Astrocyte of the spinal cord (primary cell): ENCODE results near the gene AKIP1.
A peak's percentile ranks its signal among the peaks of the same experiment; 100 is the strongest.

Experiments used
- DNase-seq: peaks from one replicate; pipeline ENCODE4 v3.0.0; 2011; ENCODE audit warnings: low read depth, low spot score
- H3K4me3 ChIP-seq: 2 replicates; pipeline ENCODE4 v1.5.1; 2011; ENCODE audit warnings: low read depth, mild to moderate bottlenecking, low read length, moderate library complexity
- in situ Hi-C: cut with HindIII; loops from 2 replicates; pipeline ENCODE4 v1.10.0; 2017; ENCODE audit warnings: low sequenced_read_pairs
- TF ChIP-seq, protein P1 (sequence below): IDR thresholded peaks from 2 replicates; pipeline ENCODE4 v1.5.1; 2012; ENCODE audit warnings: low read depth, mild to moderate bottlenecking, low read length, inconsistent platforms

AKIP1 gene

DNA sequence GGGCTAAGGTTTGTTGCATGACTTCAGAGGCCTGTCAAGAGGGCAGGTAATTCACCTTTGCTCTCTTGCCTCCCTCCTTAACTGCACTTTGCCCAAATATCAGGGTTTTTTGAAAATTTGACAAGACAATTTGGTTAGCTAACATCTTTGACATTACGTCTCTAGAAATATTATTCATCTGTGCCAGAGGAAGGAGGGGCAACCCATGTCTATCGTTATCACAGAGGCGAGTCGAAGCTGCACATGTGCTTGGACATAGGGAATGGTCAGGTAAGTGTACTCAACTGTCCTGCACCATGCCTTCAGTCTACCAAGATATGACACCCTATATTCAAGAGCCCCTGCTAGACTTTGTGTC, 3.7 kb downstream of the AKIP1 start:
- in situ Hi-C loops = no loop called here
- TF ChIP-seq, protein P1, sequence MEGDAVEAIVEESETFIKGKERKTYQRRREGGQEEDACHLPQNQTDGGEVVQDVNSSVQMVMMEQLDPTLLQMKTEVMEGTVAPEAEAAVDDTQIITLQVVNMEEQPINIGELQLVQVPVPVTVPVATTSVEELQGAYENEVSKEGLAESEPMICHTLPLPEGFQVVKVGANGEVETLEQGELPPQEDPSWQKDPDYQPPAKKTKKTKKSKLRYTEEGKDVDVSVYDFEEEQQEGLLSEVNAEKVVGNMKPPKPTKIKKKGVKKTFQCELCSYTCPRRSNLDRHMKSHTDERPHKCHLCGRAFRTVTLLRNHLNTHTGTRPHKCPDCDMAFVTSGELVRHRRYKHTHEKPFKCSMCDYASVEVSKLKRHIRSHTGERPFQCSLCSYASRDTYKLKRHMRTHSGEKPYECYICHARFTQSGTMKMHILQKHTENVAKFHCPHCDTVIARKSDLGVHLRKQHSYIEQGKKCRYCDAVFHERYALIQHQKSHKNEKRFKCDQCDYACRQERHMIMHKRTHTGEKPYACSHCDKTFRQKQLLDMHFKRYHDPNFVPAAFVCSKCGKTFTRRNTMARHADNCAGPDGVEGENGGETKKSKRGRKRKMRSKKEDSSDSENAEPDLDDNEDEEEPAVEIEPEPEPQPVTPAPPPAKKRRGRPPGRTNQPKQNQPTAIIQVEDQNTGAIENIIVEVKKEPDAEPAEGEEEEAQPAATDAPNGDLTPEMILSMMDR = no peak
- no peak overlapping the region for H3K4me3 ChIP-seq
- no peak for DNase-seq

DNA sequence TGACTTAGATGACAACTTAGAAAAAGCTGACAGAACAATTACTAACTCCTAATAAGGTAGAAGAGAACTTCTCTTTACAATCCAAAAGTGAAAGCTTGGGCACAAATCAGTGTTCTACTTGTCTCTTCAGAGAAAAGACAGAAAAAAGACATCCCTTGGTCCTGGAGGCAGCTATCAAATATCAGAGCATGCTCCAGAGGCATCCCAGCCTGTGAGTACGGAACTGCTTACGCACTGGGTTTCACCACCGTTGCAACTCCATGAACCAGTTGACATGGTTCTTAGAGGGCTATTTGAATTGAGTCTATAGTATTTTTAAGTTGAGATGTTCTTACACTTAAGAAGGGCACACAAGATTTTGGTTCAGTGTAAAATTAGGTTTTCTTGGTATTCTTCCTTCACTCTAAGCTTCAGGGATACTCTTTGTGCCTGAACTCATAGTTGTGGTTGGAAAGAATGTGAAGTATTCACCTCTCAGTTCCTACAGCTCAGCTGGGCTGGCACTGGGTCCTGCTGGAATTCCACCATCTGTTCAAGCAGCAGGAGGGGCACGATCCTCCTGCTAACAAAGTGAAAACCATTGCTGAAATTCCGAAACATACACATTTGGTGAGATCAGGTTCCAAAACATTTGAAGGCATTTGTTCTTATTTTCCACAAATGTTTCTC, 6.3 kb downstream of the AKIP1 start:
- TF ChIP-seq, protein P1 = no peak
- peak; percentile 95 for DNase-seq
- in situ Hi-C loops = no loop called here
- H3K4me3 ChIP-seq = no peak overlapping the region

DNA sequence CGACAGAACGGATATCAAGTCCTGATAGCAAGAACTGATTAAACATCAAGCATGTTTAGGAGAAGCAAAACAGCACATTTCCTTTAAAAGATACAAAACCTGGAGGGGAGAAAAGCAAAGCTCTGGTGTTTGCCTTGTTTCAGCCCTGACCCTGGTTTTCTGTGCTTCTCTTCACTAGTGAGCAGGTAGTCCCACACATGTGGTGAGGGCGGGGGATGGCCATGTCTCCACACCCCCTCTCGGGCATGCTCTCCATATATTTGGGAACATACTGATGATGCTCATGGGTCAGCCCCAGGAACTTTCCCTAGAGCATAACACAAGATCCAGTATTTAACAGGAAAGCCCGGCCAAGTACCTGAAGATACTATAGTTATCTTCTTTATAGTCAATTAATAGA, 11.7 kb downstream of the AKIP1 start:
- in situ Hi-C loops = no loop called here
- no peak overlapping the region for H3K4me3 ChIP-seq
- TF ChIP-seq, protein P1 = no peak
- DNase-seq = no peak

DNA sequence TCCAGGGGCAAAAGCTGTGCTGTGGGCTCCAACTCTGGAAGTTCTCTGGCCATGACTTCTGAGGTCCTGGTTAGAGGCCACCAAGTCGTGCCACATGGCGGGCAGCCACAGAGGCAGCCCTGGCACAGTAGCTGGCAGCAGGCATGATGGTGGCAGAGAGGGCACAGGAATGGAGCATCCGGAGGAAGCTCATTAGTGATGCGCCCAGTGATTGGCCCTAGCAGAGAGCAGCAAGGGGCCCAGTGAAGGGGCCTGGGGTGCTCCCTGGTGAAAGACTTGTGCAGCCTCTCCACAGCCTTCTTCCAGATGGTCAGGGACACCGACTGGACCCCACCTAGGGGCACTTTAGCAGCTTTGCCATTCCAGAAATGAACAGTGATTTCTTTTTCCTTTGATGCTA, 14.7 kb downstream of the AKIP1 start:
- TF ChIP-seq, protein P1 = no peak
- no peak for DNase-seq
- H3K4me3 ChIP-seq = no peak overlapping the region
- in situ Hi-C loops = no loop called here

DNA sequence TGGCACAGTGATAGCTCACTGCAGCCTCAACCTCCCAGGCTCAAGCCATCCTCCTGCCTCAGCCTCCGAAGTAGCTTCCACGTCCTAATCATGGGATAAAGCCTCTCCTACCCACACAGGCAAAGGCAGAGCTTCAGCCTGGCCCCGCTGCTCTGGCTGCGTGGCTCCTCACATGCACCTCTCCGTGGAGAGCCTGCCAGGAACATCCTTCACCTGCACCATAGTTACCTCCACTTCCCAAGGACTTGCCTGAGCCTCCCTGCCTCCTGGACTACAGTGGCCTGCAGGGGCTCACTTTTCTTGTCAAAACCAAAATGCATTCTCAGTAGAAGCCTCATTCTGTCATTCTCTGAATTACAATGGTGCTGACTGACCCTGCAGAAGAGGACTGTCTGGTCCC, 15.2 kb downstream of the AKIP1 start:
- no peak for DNase-seq
- no peak overlapping the region for H3K4me3 ChIP-seq
- in situ Hi-C loops = no loop called here
- TF ChIP-seq, protein P1 = no peak

DNA sequence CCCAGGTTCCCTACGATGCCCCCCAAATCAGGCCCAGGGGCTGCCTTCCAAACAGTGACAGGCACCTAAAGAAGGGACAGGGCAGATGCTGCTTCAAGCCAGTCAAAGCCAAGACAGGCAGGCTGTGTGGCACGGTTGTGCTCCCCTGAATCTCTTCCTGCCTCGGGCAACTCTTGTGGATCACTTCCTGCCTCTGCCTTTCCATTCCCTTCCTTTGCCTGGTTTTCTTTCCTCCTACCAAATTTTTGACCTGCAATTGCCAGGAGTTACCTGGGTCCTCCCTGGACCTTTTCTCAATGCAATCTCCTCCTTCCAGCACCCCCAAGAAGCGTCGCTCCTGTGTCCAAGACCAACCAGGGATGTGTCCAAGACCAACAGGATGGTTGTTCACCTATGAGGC, 16.2 kb downstream of the AKIP1 start:
- TF ChIP-seq, protein P1 = no peak
- H3K4me3 ChIP-seq = no peak overlapping the region
- DNase-seq = no peak
- in situ Hi-C loops = no loop called here
